Fibroblast of pulmonary artery (primary cell): ENCODE results near the gene TOR3A.

ENCODE experiments used
- DNase-seq: peaks from one replicate; pipeline ENCODE4 v3.0.0-alpha.2; 2010; ENCODE audit warnings: low read depth
- H3K4me3 ChIP-seq: replicated peaks from 2 replicates; pipeline ENCODE4 v1.5.1; 2011; ENCODE audit warnings: low read depth, mild to moderate bottlenecking, control low read depth, low read length, moderate library complexity
- TF ChIP-seq, protein P1 (sequence below): IDR thresholded peaks from 2 replicates; pipeline ENCODE4 v1.5.1; 2011; ENCODE audit warnings: mild to moderate bottlenecking, control low read depth, low read length, inconsistent platforms; ENCODE audit errors: missing control alignments

Gene TOR3A

DNA sequence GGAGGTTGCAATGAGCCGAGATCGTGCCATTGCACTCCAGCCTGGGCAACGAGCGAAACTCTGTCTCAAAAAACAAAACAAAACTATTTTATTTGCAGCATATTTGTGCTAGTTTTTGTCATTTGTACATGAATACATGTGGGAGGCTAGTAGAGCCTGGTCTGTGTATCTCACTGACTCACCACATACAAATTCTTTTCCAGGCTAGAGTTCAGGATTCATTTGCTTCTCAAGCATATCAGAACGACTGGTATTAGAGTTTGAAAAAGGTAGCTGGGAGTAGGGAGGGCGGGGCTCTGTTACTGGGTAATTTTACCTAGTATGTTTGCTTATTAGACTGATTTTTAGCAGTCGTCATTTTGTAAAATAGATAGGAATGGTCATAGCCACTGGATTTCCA lies 4.5 kb upstream of the TOR3A start:
- peak; percentile 73 for DNase-seq
- H3K4me3 ChIP-seq: no peak overlapping the region
- TF ChIP-seq, protein P1, sequence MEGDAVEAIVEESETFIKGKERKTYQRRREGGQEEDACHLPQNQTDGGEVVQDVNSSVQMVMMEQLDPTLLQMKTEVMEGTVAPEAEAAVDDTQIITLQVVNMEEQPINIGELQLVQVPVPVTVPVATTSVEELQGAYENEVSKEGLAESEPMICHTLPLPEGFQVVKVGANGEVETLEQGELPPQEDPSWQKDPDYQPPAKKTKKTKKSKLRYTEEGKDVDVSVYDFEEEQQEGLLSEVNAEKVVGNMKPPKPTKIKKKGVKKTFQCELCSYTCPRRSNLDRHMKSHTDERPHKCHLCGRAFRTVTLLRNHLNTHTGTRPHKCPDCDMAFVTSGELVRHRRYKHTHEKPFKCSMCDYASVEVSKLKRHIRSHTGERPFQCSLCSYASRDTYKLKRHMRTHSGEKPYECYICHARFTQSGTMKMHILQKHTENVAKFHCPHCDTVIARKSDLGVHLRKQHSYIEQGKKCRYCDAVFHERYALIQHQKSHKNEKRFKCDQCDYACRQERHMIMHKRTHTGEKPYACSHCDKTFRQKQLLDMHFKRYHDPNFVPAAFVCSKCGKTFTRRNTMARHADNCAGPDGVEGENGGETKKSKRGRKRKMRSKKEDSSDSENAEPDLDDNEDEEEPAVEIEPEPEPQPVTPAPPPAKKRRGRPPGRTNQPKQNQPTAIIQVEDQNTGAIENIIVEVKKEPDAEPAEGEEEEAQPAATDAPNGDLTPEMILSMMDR: no peak

- TF ChIP-seq, protein P1: peak; percentile 74
- DNase-seq: peak; percentile 89
- H3K4me3 ChIP-seq: no peak overlapping the region
Observed at GRCh38 chr1:179079113-179079761, 2.6 kb upstream of the TOR3A start.

DNA sequence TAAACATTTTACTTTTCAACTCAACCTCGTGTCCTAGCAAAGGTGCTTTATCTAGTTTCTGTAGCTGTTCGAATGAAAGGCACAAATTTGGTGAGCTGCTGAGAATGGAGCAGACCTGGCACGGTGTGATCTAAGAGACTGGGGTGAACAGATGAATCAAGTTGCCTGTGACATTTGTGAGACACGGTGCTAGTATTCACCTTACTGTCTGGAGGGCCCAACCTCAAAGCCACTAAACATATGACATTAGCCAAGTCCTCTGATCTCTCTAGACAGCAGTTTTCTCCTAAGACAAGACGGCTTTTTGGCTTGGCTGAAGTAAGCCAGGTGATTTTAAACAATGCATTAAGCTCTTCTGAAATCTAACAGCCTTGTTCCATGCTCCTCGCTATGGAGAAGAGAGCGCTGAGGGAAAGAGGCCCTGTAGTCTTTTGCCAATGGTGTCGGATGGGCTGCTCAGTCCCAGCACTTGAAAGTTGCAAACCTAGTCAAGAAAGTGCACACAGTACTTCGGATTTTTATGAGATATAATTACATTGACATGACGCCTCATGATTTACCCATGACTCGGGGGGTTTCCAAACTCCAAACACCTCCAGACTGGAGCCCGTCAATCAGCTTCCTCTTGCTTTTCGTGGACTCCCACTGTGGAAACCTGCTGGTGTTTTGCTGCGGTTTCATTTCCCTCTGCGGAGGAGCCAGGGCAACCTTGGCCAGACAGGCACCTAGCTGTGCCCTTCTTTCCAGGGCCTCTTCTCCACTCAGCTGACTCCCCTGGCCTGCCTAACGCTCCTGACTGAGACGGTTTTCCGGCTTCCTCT lies 794 bp upstream of the TOR3A start:
- no peak for DNase-seq

DNA sequence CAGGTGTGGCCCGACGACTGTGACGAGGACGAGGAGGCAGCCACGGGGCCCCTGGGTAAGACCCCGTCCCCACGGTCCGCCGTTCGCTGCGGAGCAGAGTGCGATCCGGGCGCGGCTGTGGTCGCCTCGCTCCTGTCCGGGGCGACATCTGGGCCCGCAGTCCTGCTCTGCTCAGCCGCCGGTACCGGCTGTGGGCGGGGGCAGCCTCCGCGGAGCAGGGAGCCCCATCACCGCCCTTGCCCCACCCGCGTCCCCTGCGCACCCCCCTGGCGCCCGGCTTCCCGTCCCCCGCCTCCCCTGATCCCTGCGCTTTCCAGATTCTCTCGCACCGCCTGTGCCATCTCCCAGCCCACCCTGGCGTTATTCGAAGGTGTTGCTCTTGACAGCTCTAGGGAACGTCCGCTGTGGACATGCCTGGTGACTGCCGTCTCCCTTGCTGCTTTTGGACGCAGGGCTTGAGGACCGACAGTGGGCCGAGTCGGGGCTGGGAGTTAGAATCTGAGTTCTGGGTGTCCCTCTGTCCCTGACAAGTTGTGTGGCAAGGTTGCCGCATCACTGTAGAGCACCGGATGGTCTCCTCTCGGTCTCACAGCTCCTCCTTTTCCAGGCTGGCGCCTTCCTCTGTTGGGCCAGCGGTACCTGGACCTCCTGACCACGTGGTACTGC lies 596 bp downstream of the TOR3A start:
- DNase-seq: peak; percentile 16
- peak overlapping the region; percentile 79 for H3K4me3 ChIP-seq
- TF ChIP-seq, protein P1: no peak

More for the DNA sequence above, 794 bp upstream of the TOR3A start:
- TF ChIP-seq, protein P1: no peak
- peak overlapping the region; percentile 79 for H3K4me3 ChIP-seq

- TF ChIP-seq, protein P1: no peak
- H3K4me3 ChIP-seq: peak overlapping the region; percentile 79
- peak; percentile 29 for DNase-seq
Observed at GRCh38 chr1:179082999-179083335, 1.1 kb downstream of the TOR3A start.

DNA sequence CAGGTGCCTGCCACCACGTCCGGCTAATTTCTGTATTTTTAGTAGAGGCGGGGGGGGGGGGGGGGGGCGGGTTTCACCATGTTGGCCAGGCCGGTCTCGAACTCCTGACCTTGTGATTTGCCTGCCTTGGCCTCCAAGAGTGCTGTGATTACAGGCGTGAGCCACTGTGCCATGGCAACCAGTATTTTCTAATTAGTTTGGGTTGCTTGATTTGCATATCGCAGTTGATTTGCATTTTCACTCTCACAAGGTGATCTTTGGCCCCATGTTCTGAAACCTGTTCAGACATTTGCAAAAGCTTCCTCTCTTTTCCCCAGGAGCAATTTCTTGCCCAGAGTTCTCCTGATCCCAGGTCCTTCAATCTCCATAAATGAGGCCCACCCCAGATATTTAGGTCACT lies 1.7 kb downstream of the TOR3A start:
- H3K4me3 ChIP-seq: no peak overlapping the region
- DNase-seq: no peak
- TF ChIP-seq, protein P1: no peak
